HepG2 (cell line): ENCODE data around the gene PPFIA4.
A peak's percentile ranks its signal among the peaks of the same experiment; 100 is the strongest.

Experiments
- FOXJ3 ChIP-seq: sonication (generic); formaldehyde crosslinking; IDR thresholded peaks from 2 replicates; pipeline ENCODE4 v1.4.0; 2020; ENCODE audit warnings: missing genetic modification reagents, mild to moderate bottlenecking, borderline replicate concordance
- NFYB ChIP-seq: sonication (generic); formaldehyde crosslinking; IDR thresholded peaks from 2 replicates; pipeline ENCODE4 v1.4.0; 2020; ENCODE audit warnings: missing genetic modification reagents
- POLR2AphosphoS5 ChIP-seq: IDR thresholded peaks from 2 replicates; pipeline ENCODE4 v1.6.1; 2012; ENCODE audit warnings: low read depth, low read length
- RAD21 ChIP-seq: fragments of 450-650 bp; formaldehyde crosslinking; IDR thresholded peaks from 2 replicates; pipeline ENCODE4 v1.5.0; 2020; ENCODE audit warnings: mild to moderate bottlenecking
- SOX5 ChIP-seq: IDR thresholded peaks from 2 replicates; pipeline ENCODE4 v1.6.1; 2016; ENCODE audit warnings: borderline replicate concordance
- ZBTB7B ChIP-seq: sonication (generic); formaldehyde crosslinking; IDR thresholded peaks from 2 replicates; pipeline ENCODE4 v1.4.0; 2020; ENCODE audit warnings: missing genetic modification reagents
- TF ChIP-seq, protein P1 (sequence below): sonication (generic); formaldehyde crosslinking; IDR thresholded peaks from 2 replicates; pipeline ENCODE4 v1.5.0; 2020; ENCODE audit warnings: mild to moderate bottlenecking, missing genetic modification reagents, moderate library complexity

- TF ChIP-seq, protein P1, sequence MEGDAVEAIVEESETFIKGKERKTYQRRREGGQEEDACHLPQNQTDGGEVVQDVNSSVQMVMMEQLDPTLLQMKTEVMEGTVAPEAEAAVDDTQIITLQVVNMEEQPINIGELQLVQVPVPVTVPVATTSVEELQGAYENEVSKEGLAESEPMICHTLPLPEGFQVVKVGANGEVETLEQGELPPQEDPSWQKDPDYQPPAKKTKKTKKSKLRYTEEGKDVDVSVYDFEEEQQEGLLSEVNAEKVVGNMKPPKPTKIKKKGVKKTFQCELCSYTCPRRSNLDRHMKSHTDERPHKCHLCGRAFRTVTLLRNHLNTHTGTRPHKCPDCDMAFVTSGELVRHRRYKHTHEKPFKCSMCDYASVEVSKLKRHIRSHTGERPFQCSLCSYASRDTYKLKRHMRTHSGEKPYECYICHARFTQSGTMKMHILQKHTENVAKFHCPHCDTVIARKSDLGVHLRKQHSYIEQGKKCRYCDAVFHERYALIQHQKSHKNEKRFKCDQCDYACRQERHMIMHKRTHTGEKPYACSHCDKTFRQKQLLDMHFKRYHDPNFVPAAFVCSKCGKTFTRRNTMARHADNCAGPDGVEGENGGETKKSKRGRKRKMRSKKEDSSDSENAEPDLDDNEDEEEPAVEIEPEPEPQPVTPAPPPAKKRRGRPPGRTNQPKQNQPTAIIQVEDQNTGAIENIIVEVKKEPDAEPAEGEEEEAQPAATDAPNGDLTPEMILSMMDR (CRISPR knock-in tag), result 0 out of 2 replicates have a peak, but pooled peaks have one; percentile 21
- no peak for TF ChIP-seq FOXJ3 (CRISPR knock-in tag)
- TF ChIP-seq POLR2AphosphoS5, result no peak
- no peak for TF ChIP-seq ZBTB7B (CRISPR knock-in tag)
- no peak for TF ChIP-seq RAD21
- TF ChIP-seq SOX5 (CRISPR knock-in tag), result no peak
- no peak for TF ChIP-seq NFYB (CRISPR knock-in tag)
Measured at GRCh38 chr1:203039609-203040512, 13.6 kb downstream of the PPFIA4 start.
